ENCODE measurements around the gene PIAS1.

DNA sequence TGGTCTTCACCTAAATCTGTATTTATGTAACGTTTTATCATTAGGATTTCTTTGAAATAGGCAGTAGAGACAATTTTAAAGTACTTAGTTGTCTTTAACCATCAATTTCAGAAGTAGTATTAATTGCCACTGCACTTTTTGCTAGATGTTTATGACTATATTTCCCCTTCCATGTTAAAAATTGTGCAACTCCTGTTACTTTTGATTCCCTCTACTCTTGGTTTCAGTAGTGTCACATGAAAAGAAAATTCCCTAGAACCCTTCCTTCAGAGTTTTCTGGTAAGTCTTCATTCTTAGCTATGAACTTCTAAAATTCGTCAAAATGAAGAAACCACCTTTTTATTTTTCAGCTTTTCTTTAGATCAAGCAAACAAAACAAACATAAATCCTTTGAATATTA lies 7.1 kb downstream of the PIAS1 start:
- no peak for TF ChIP-seq RREB1 (CRISPR knock-in tag; IDR thresholded peaks at IDR 0.05)
- TF ChIP-seq CEBPZ (IDR thresholded peaks at IDR 0.05; ENCODE audit: borderline replicate concordance, low read depth, low read length) = no peak
- no peak for TF ChIP-seq GATAD2A (IDR thresholded peaks at IDR 0.05)
- no peak for TF ChIP-seq PHTF2 (CRISPR knock-in tag; IDR thresholded peaks at IDR 0.05)
- TF ChIP-seq, protein P1, sequence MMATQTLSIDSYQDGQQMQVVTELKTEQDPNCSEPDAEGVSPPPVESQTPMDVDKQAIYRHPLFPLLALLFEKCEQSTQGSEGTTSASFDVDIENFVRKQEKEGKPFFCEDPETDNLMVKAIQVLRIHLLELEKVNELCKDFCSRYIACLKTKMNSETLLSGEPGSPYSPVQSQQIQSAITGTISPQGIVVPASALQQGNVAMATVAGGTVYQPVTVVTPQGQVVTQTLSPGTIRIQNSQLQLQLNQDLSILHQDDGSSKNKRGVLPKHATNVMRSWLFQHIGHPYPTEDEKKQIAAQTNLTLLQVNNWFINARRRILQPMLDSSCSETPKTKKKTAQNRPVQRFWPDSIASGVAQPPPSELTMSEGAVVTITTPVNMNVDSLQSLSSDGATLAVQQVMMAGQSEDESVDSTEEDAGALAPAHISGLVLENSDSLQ (IDR thresholded peaks at IDR 0.05) = no peak
- TF ChIP-seq CTCF (IDR thresholded peaks at IDR 0.05 in 2 of 3, conservative IDR thresholded peaks at IDR 0.05 in 1 of 3; ENCODE audit: insufficient read depth in 2 of 3, low read depth in 1 of 3, low read length in 3 of 3) = no peak

Measured in K562 (cell line).